Measurements from ENCODE around the gene ERVW-1. TPM values are rescaled to one million over a fixed set of nuclear protein-coding genes. Genes with fewer than 3 reads are reported as not detected.
"Not testable (repeated sequence)": the region's sequence is repeated elsewhere in the genome, so short reads cannot be mapped to it uniquely, and the experiment has no call there.

Gene ERVW-1
- not detected for total RNA-seq

GRCh38 chr7:92477681-92478080, at the start of gene ERVW-1:
Gene ERVW-1 (minus strand): TSS chr7:92477946. CDS start chr7:92470381, 7,565 bp downstream.
- DNase-seq = not testable (repeated sequence)

GRCh38 chr7:92523110-92523509, 45.4 kb upstream of the ERVW-1 start:
- 86 to 89% methylated on average over 2 of the region's 2 CpGs for WGBS, 2 donors
- no peak for DNase-seq
- no peaks in the 10 kb centered on the region for H3K27me3 ChIP-seq
- H3K9me3 ChIP-seq = no peaks in the 10 kb centered on the region
- TF ChIP-seq POLR2A (IDR thresholded peaks at IDR 0.05) (no peak), CTCF (IDR thresholded peaks at IDR 0.05) (no peak)
- intact Hi-C loops (cut with DNase I) = no loop called here
- peaks cover 4 to 27% (median 7%) of the 10 kb centered on the region in 3 donors for H3K4me1 ChIP-seq
- H3K36me3 ChIP-seq = peaks cover 0 to 33% (median 0%) of the 10 kb centered on the region in 3 donors
- no peak overlapping the region for H3K27ac ChIP-seq
- H3K4me3 ChIP-seq = no peak overlapping the region

More at GRCh38 chr7:92477681-92478080, at the start of gene ERVW-1:
- intact Hi-C loops (cut with DNase I); H3K9me3 ChIP-seq; H3K27me3 ChIP-seq; H3K4me3 ChIP-seq; H3K27ac ChIP-seq: not testable (repeated sequence)
- Histone ChIP-seq H3K4me1 (peaks cover 0 to 15% (median 0%) of the 10 kb centered on the region in 3 donors), H3K36me3 (peaks cover 0 to 16% (median 0%) of the 10 kb centered on the region in 3 donors)
- 94 to 99% methylated on average over 11 of the region's 11 CpGs for WGBS, 2 donors

GRCh38 chr7:92520024-92520423, 42.3 kb upstream of the ERVW-1 start:
- DNase-seq = no peak
- intact Hi-C loops (cut with DNase I) = no loop called here
- Histone ChIP-seq H3K27ac (no peak overlapping the region), H3K27me3 (no peaks in the 10 kb centered on the region), H3K4me3 (no peak overlapping the region), H3K36me3 (peaks cover 0 to 63% (median 7%) of the 10 kb centered on the region in 3 donors), H3K9me3 (no peaks in the 10 kb centered on the region), H3K4me1 (peaks cover 0 to 5% (median 0%) of the 10 kb centered on the region in 3 donors)
- TF ChIP-seq POLR2A (IDR thresholded peaks at IDR 0.05) (no peak), CTCF (IDR thresholded peaks at IDR 0.05) (no peak)
- WGBS, 2 donors = 76 to 77% methylated on average over 1 of the region's 1 CpG

- Histone ChIP-seq H3K9me3 (no peaks in the 10 kb centered on the region), H3K4me3 (no peak overlapping the region), H3K36me3 (peaks cover 0 to 69% (median 7%) of the 10 kb centered on the region in 3 donors), H3K27ac (no peak overlapping the region), H3K27me3 (no peaks in the 10 kb centered on the region), H3K4me1 (no peaks in the 10 kb centered on the region)
- DNase-seq = no peak
- intact Hi-C loops (cut with DNase I) = no loop called here
- no peak for TF ChIP-seq CTCF (IDR thresholded peaks at IDR 0.05)
- no peak for TF ChIP-seq POLR2A (IDR thresholded peaks at IDR 0.05)
- 75 to 76% methylated on average over 3 of the region's 3 CpGs for WGBS, 2 donors
These were observed 39.9 kb upstream of the ERVW-1 start for GRCh38 chr7:92517631-92518030.

- Histone ChIP-seq H3K9me3 (no peaks in the 10 kb centered on the region), H3K27me3 (no peaks in the 10 kb centered on the region), H3K4me3 (no peak overlapping the region), H3K4me1 (no peaks in the 10 kb centered on the region), H3K27ac (no peak overlapping the region), H3K36me3 (peaks cover 0 to 71% (median 7%) of the 10 kb centered on the region in 3 donors)
- no peak for TF ChIP-seq CTCF (IDR thresholded peaks at IDR 0.05)
- intact Hi-C loops (cut with DNase I) = no loop called here
- 60 to 78% methylated on average over 3 of the region's 3 CpGs for WGBS, 2 donors
- no peak for DNase-seq
These were observed 35.6 kb upstream of the ERVW-1 start for GRCh38 chr7:92513167-92513902.
